Gastroesophageal sphincter (tissue), 4 donors: ENCODE data around the gene AGR2. TPM values are rescaled to one million over a fixed set of nuclear protein-coding genes. Genes with fewer than 3 reads are reported as not detected.
"Not testable (repeated sequence)": the region's sequence is repeated elsewhere in the genome, so short reads cannot be mapped to it uniquely, and the experiment has no call there.

Experiments used
- ATAC-seq: fragments of 150-250 bp; one replicate; pipeline ENCODE4 v1.9.1; 2016; ENCODE audit warnings: mild to moderate bottlenecking, moderate library complexity
- H3K27ac ChIP-seq, 4 donors: fragments of 200-600 bp; sonication (generic) in 3 of 4; 1 replicate in 3 of 4; 2 replicates in 1 of 4; pipeline ENCODE4 v1.5.1; 2016 to 2019
- H3K27me3 ChIP-seq: fragments of 200-600 bp; sonication (generic); one replicate; pipeline ENCODE4 v1.5.1; 2019
- H3K36me3 ChIP-seq, 2 donors: fragments of 200-600 bp; sonication (generic); one replicate each; pipeline ENCODE4 v1.5.1; 2019; ENCODE audit warnings: control low read depth in 1 of 2
- H3K4me1 ChIP-seq, 3 donors: fragments of 200-600 bp; sonication (generic); 1 replicate in 2 of 3; 2 replicates in 1 of 3; pipeline ENCODE4 v1.5.1; 2016 to 2019; ENCODE audit warnings: control low read depth in 2 of 3
- H3K4me3 ChIP-seq, 2 donors: fragments of 200-600 bp; sonication (generic); one replicate each; pipeline ENCODE4 v1.5.1; 2019; ENCODE audit warnings: mild to moderate bottlenecking in 1 of 2, moderate library complexity in 1 of 2
- H3K9me3 ChIP-seq, 3 donors: fragments of 200-600 bp; sonication (generic); one replicate each; pipeline ENCODE4 v1.5.1; 2017 to 2019; ENCODE audit warnings: control low read depth in 2 of 3
- EP300 ChIP-seq: sonication (generic); formaldehyde crosslinking; IDR thresholded peaks from one replicate; pipeline ENCODE4 v1.6.1; 2017; ENCODE audit warnings: antibody characterized with exemption, mild to moderate bottlenecking
- POLR2A ChIP-seq, 2 donors: fragments of 450-650 bp; IDR thresholded peaks; one replicate each; pipeline ENCODE4 v1.6.1; 2017; ENCODE audit warnings: antibody characterized with exemption in 2 of 2, mild to moderate bottlenecking in 2 of 2, moderate library complexity in 1 of 2
- POLR2AphosphoS5 ChIP-seq: sonication (generic); formaldehyde crosslinking; IDR thresholded peaks from one replicate; pipeline ENCODE4 v1.6.1; 2017; ENCODE audit warnings: antibody characterized with exemption
- WGBS, 2 donors: methylation state at CpG; one replicate each; pipeline ENCODE4 v1.1.5; 2018; ENCODE audit warnings: low coverage in 1 of 2; 5-methylcytosine and 5-hydroxymethylcytosine counted together
- total RNA-seq, 4 donors: library from RNA; depleted of rRNA; stranded (reverse); fragments of >200 nt; gene quantifications; one replicate each; pipeline ENCODE4 v1.1.0, GENCODE V29; 2016
- TF ChIP-seq, protein P1 (sequence below), 4 experiments: fragments of 200-600 bp in 2 of 4; fragments of 450-650 bp in 2 of 4; sonication (generic) in 1 of 4; IDR thresholded peaks; one replicate each; pipeline ENCODE4 v1.5.1; 2017 to 2019; ENCODE audit warnings: antibody characterized with exemption in 4 of 4, mild to moderate bottlenecking in 2 of 4, moderate library complexity in 2 of 4

The AGR2 gene
- total RNA-seq, result 10 to 100 TPM in 1 of 4 donors, not detected in 3; 12.8 TPM

GRCh38 chr7:16804674-16805439 lies at the start of gene AGR2:
AGR2 (minus strand) TSS chr7:16804999; CDS start chr7:16801796, 3,203 bp downstream.
- no peaks in the 10 kb centered on the region for H3K4me1 ChIP-seq
- TF ChIP-seq POLR2AphosphoS5, result no peak
- TF ChIP-seq, protein P1, sequence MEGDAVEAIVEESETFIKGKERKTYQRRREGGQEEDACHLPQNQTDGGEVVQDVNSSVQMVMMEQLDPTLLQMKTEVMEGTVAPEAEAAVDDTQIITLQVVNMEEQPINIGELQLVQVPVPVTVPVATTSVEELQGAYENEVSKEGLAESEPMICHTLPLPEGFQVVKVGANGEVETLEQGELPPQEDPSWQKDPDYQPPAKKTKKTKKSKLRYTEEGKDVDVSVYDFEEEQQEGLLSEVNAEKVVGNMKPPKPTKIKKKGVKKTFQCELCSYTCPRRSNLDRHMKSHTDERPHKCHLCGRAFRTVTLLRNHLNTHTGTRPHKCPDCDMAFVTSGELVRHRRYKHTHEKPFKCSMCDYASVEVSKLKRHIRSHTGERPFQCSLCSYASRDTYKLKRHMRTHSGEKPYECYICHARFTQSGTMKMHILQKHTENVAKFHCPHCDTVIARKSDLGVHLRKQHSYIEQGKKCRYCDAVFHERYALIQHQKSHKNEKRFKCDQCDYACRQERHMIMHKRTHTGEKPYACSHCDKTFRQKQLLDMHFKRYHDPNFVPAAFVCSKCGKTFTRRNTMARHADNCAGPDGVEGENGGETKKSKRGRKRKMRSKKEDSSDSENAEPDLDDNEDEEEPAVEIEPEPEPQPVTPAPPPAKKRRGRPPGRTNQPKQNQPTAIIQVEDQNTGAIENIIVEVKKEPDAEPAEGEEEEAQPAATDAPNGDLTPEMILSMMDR (IDR thresholded peaks at IDR 0.05), result no peak
- no peak for TF ChIP-seq POLR2A (IDR thresholded peaks at IDR 0.05)
- TF ChIP-seq EP300, result no peak
- H3K36me3 ChIP-seq, result no peaks in the 10 kb centered on the region
- ATAC-seq, result no peak
- WGBS, 2 donors, result 73 to 83% methylated on average over 12 to 13 of the region's 13 CpGs
- H3K27ac ChIP-seq, result no peak within 1 kb of the TSS
- H3K4me3 ChIP-seq, result no peak within 1 kb of the TSS
- H3K27me3 ChIP-seq, result no peaks in the 10 kb centered on the region
- no peaks in the 10 kb centered on the region for H3K9me3 ChIP-seq

GRCh38 chr7:16853189-16853588 lies 48.4 kb upstream of the AGR2 start:
- not testable (repeated sequence) for ATAC-seq, H3K27me3 ChIP-seq, H3K4me1 ChIP-seq, H3K4me3 ChIP-seq, H3K27ac ChIP-seq, H3K9me3 ChIP-seq, H3K36me3 ChIP-seq
- 92 to 96% methylated on average over 8 to 9 of the region's 11 CpGs for WGBS, 2 donors

DNA sequence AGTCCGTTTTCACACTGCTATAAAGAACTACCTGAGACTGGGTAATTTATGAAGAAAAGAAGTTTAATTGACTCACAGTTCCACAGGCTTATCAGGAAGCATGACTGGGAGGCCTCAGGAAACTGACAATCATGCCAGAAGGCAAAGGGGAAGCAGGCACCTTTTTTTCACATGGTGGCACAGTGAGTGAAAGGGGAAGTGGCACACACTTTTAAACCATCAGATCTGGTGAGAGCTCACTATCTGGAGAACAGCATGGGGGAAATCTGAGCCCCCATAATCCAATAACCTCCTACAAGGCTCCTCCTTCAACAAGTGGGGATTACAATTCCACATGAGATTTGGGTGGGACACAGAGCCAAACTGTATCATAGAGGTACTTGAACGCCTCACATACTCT lies 47.0 kb upstream of the AGR2 start:
- H3K4me3 ChIP-seq, result no peak overlapping the region
- 56 to 72% methylated on average over 1 to 2 of the region's 2 CpGs for WGBS, 2 donors
- no peak overlapping the region for H3K27ac ChIP-seq
- H3K36me3 ChIP-seq, result no peaks in the 10 kb centered on the region
- H3K9me3 ChIP-seq, result peaks cover 0 to 6% (median 0%) of the 10 kb centered on the region in 3 donors
- H3K27me3 ChIP-seq, result peaks cover 7% of the 10 kb centered on the region
- TF ChIP-seq POLR2AphosphoS5 (no peak), EP300 (no peak), POLR2A (IDR thresholded peaks at IDR 0.05) (no peak)
- TF ChIP-seq, protein P1 (IDR thresholded peaks at IDR 0.05), result no peak
- no peak for ATAC-seq
- H3K4me1 ChIP-seq, result no peaks in the 10 kb centered on the region

- Histone ChIP-seq H3K4me3 (no peak overlapping the region), H3K36me3 (no peaks in the 10 kb centered on the region), H3K4me1 (no peaks in the 10 kb centered on the region), H3K9me3 (peaks cover 0 to 6% (median 0%) of the 10 kb centered on the region in 3 donors), H3K27me3 (peaks cover 7% of the 10 kb centered on the region), H3K27ac (no peak overlapping the region)
- no peak for ATAC-seq
- 73 to 91% methylated on average over 5 to 19 of the region's 44 CpGs for WGBS, 2 donors
- no peak for TF ChIP-seq POLR2A (IDR thresholded peaks at IDR 0.05)
- TF ChIP-seq, protein P1 (IDR thresholded peaks at IDR 0.05), result no peak
- TF ChIP-seq POLR2AphosphoS5, result no peak
- no peak for TF ChIP-seq EP300
These were observed 46.0 kb upstream of the AGR2 start for GRCh38 chr7:16850614-16851466.

DNA sequence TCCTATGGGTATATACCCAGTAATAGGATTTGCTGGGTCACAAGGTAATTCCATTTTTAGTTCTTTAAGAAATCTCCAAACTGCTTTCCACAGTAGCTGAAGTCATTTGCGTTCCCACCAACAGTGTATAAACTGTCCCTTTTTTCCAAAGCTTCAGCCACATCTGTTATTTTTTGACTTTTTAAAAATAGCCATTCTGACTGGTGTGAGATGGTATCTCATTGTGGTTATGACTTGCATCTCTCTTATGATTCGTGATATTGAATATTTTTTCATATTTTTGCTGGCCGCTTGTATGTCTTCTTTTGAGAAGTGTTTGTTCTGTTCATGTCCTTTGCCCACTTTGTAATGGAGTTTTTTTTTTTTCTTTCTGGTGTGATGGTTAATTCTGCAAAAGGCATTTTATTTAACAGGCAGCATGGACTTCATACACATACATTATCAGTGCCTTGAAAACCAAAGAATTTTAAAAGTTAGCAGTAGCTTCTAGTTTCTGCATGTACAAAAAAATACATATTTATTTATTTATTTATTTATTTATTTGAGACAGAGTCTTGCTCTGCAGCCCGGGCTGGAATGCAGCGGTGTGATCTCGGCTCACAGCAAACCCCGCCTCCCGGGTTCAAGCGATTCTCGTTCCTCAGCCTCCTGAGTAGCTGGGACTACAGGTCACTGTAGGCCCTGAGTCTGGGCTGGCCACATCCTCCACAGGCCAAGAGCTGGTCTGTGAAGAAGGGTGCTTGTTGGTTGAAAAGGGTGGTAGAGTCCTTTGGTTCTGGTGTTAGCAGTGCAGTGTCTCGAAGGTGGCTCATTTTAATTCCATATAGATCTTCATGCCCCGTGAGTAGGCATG lies 44.7 kb upstream of the AGR2 start:
- no peak overlapping the region for H3K4me3 ChIP-seq
- H3K27ac ChIP-seq, result no peak overlapping the region
- H3K4me1 ChIP-seq, result no peaks in the 10 kb centered on the region
- peaks cover 0 to 6% (median 0%) of the 10 kb centered on the region in 3 donors for H3K9me3 ChIP-seq
- H3K36me3 ChIP-seq, result no peaks in the 10 kb centered on the region
- peak; percentile 22 for ATAC-seq
- WGBS, 2 donors, result 81 to 84% methylated on average over 4 to 12 of the region's 12 CpGs
- H3K27me3 ChIP-seq, result peaks cover 7% of the 10 kb centered on the region
- TF ChIP-seq, protein P1 (IDR thresholded peaks at IDR 0.05), result no peak
- TF ChIP-seq POLR2A (IDR thresholded peaks at IDR 0.05), result no peak
- no peak for TF ChIP-seq EP300
- TF ChIP-seq POLR2AphosphoS5, result no peak
